Measurements from ENCODE around the gene UBTF. TPM values are rescaled to one million over a fixed set of nuclear protein-coding genes. Genes with fewer than 3 reads are reported as not detected.

UBTF gene
- polyA plus RNA-seq, 2 of the 4 experiments (the other 2 are of a cell fraction): 39.8 to 76.2 TPM

- Histone ChIP-seq H3K27ac (no peak overlapping the region), H3K9me3 (no peaks in the 10 kb centered on the region), H3K4me3 (no peak overlapping the region), H3K4me2 (no peak overlapping the region), H3K4me1 (no peaks in the 10 kb centered on the region)
- ATAC-seq (0 out of 6 replicates have a peak, but pooled peaks of 1 of the 2 experiments have one; percentile 5), DNase-seq (ENCODE audit: low read depth in 1 of 2, low spot score in 1 of 2) (no peak), FAIRE-seq (no peak)
- ChIA-PET CTCF (interaction anchor here (0.8 to 1.8 kb wide), 8 partner anchors 10 to 72 kb away, joined by 3 to 9 read pairs (median 4); no protein-coding TSS in a partner anchor), POLR2A (no interaction called here)
- 75% methylated on average over 16 of the region's 17 CpGs for WGBS (ENCODE audit: missing lambda C conversion rate)
- TF ChIP-seq CBX8 (IDR thresholded peaks at IDR 0.05): no peak
Observed at GRCh38 chr17:44258811-44259351, 39.4 kb upstream of the UBTF start.

GRCh38 chr17:44257815-44258760, 38.6 kb upstream of the UBTF start:
- CTCF ChIA-PET: interaction anchor here (0.8 to 1.8 kb wide), 8 partner anchors 10 to 73 kb away, joined by 3 to 9 read pairs (median 4); no protein-coding TSS in a partner anchor
- H3K4me3 ChIP-seq: no peak overlapping the region
- no peak for TF ChIP-seq HOXB13 (CRISPR knock-in tag; IDR thresholded peaks at IDR 0.05; ENCODE audit: low read depth)
- no peak for TF ChIP-seq FOXS1 (CRISPR knock-in tag; IDR thresholded peaks at IDR 0.05)
- TF ChIP-seq KDM5A (IDR thresholded peaks at IDR 0.05): no peak
- no peak for TF ChIP-seq BHLHE40 (IDR thresholded peaks at IDR 0.05; ENCODE audit: low read depth, low read length)
- TF ChIP-seq MYC (IDR thresholded peaks at IDR 0.05; ENCODE audit: borderline replicate concordance, low read length): no peak
- TF ChIP-seq HDAC2 (IDR thresholded peaks at IDR 0.05): no peak
- TF ChIP-seq ATOH8 (CRISPR knock-in tag; IDR thresholded peaks at IDR 0.05; ENCODE audit: low read depth): no peak
- no peak for TF ChIP-seq CBX8 (IDR thresholded peaks at IDR 0.05)
- no peak for TF ChIP-seq CBX2 (IDR thresholded peaks at IDR 0.05; ENCODE audit: borderline replicate concordance, low read depth)
- no peak for TF ChIP-seq PBX3 (IDR thresholded peaks at IDR 0.05)
- TF ChIP-seq CHD4 (IDR thresholded peaks at IDR 0.05; ENCODE audit: borderline replicate concordance): no peak
- no peak for TF ChIP-seq RAD21 (conservative IDR thresholded peaks at IDR 0.05 in 1 of 2, IDR thresholded peaks at IDR 0.05 in 1 of 2)
- TF ChIP-seq ZSCAN20 (CRISPR knock-in tag; IDR thresholded peaks at IDR 0.05): no peak
- no peak for TF ChIP-seq EP300 (IDR thresholded peaks at IDR 0.05)
- TF ChIP-seq FOSL2 (IDR thresholded peaks at IDR 0.05): no peak
- TF ChIP-seq FOSL2 (CRISPR knock-in tag; IDR thresholded peaks at IDR 0.05): no peak
- TF ChIP-seq SMC3 (IDR thresholded peaks at IDR 0.05): no peak
- TF ChIP-seq GATA3 (IDR thresholded peaks at IDR 0.05; ENCODE audit: borderline replicate concordance): no peak
- no peak for TF ChIP-seq RARB (CRISPR knock-in tag; IDR thresholded peaks at IDR 0.05)
- H3K9me3 ChIP-seq: no peaks in the 10 kb centered on the region
- DNase-seq (ENCODE audit: low read depth in 1 of 2, low spot score in 1 of 2): no peak
- H3K4me1 ChIP-seq: no peaks in the 10 kb centered on the region
- H3K27ac ChIP-seq: no peak overlapping the region
- H3K4me2 ChIP-seq: no peak overlapping the region
- WGBS (ENCODE audit: missing lambda C conversion rate): 79% methylated on average over 23 of the region's 23 CpGs
- FAIRE-seq: no peak
- POLR2A ChIA-PET: no interaction called here
- ATAC-seq: peak in 1 of 2 experiments; percentile 5; a peak in 1 of 6 replicates

GRCh38 chr17:44256671-44257070, 37.2 kb upstream of the UBTF start:
- Histone ChIP-seq H3K4me3 (no peak overlapping the region), H3K27ac (no peak overlapping the region), H3K4me2 (no peak overlapping the region), H3K9me3 (no peaks in the 10 kb centered on the region), H3K4me1 (no peaks in the 10 kb centered on the region)
- DNase-seq (ENCODE audit: low read depth in 1 of 2, low spot score in 1 of 2) (no peak), FAIRE-seq (no peak), ATAC-seq (no peak)
- 56% methylated on average over 4 of the region's 4 CpGs for WGBS (ENCODE audit: missing lambda C conversion rate)
- ChIA-PET CTCF (interaction anchor here (2.1 kb wide), 1 partner anchor 10 kb away, joined by 6 read pairs; no protein-coding TSS in a partner anchor), POLR2A (no interaction called here)
- TF ChIP-seq NPAS2 (CRISPR knock-in tag; IDR thresholded peaks at IDR 0.05; ENCODE audit: borderline replicate concordance) (no peak), ZSCAN20 (CRISPR knock-in tag; IDR thresholded peaks at IDR 0.05) (no peak), TFCP2L1 (CRISPR knock-in tag; IDR thresholded peaks at IDR 0.05) (no peak), BCL3 (IDR thresholded peaks at IDR 0.05) (no peak), POLR2A (IDR thresholded peaks at IDR 0.05; ENCODE audit: low read length) (no peak), CBX2 (IDR thresholded peaks at IDR 0.05; ENCODE audit: borderline replicate concordance, low read depth) (no peak), JUN (IDR thresholded peaks at IDR 0.05) (no peak), SMC3 (IDR thresholded peaks at IDR 0.05) (no peak), HES2 (IDR thresholded peaks at IDR 0.05) (no peak), FOXS1 (CRISPR knock-in tag; IDR thresholded peaks at IDR 0.05) (no peak), ZC3H11A (IDR thresholded peaks at IDR 0.05) (no peak), MAX (IDR thresholded peaks at IDR 0.05) (no peak)
